ENCODE data around the gene MAX. TPM values are rescaled to one million over a fixed set of nuclear protein-coding genes. Genes with fewer than 3 reads are reported as not detected.

MAX gene
- total RNA-seq, 1 donor from 2014 or later = 122 TPM

DNA sequence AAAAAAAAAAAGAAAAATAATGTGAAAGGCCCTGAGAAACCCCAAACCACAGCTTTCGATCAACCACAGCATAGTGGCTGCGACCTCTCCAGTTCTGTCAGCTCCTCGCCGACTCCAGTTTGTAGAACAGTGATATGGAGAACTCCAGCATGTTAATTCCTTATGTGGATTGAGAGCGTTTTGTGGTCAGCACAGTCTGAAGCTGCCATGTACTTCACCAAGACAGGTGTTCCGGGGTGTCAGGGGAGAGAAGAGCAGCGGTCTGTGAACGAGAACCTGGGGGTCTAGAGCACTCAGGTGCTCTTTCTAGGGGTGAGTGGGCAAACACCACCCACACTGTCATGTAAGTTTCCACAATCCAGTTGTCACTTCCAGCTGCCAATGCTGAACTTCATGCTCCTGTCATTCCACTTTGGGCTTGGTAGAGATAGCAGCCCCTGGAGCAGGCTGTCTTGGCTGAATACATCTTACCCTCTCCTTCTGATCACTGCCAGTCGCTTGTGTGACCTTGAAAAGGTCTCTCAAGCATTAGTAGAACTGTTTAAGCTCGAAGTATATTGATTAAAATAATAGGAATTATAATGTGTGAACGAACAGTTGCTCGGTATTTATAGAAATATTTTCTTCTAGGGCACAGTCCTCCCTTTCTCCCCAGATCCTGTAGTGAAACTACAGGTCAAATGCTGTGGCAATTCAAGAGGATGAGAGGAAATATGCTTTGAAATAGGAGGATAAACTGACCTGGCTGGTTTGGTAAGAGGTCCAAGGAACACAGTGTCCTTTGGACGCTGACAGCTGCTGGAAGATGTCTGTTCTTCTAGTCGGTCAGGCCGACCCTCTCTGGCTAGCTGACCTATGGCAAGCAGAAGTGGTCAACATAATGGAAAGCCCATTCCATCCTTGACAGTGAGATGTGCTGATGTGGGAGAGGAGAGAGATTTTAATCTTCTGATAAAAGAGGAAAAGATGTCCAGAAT, 15.7 kb upstream of the MAX start:
- H3K36me3 Mint-ChIP-seq (ENCODE audit: low read depth) = peaks cover 1% of the 10 kb centered on the region
- H3K4me3 Mint-ChIP-seq = no peak overlapping the region
- H3K4me1 Mint-ChIP-seq = peaks cover 2% of the 10 kb centered on the region
- intact Hi-C loops (cut with micrococcal nuclease) = no loop called here
- peaks cover 10% of the 10 kb centered on the region for H3K27me3 Mint-ChIP-seq
- H3K9me3 Mint-ChIP-seq = no peaks in the 10 kb centered on the region
- no peak for DNase-seq
- H3K27ac Mint-ChIP-seq = no peak overlapping the region

DNA sequence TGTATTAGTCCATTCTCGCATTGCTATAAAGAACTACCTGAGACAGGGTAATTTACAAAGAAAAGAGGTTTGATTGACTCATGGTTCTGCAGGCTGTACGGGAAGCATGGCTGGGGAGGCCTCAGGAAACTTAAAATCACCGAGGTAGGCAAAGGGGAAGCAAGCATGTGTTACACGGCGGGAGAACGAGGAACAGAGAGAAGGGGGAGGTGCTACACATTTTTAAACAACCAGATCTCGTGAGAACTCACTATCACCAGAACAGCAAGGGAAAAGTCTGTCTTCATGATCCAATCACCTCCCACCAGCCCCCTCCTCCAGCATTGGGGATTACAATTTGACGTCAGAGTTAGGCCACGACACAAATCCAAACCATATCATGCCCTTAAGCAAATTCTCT, 13.3 kb upstream of the MAX start:
- H3K9me3 Mint-ChIP-seq = no peaks in the 10 kb centered on the region
- H3K27me3 Mint-ChIP-seq = peaks cover 6% of the 10 kb centered on the region
- H3K4me1 Mint-ChIP-seq = peaks cover 2% of the 10 kb centered on the region
- no peak for DNase-seq
- H3K27ac Mint-ChIP-seq = no peak overlapping the region
- no peak overlapping the region for H3K4me3 Mint-ChIP-seq
- intact Hi-C loops (cut with micrococcal nuclease) = no loop called here
- H3K36me3 Mint-ChIP-seq (ENCODE audit: low read depth) = no peaks in the 10 kb centered on the region

DNA sequence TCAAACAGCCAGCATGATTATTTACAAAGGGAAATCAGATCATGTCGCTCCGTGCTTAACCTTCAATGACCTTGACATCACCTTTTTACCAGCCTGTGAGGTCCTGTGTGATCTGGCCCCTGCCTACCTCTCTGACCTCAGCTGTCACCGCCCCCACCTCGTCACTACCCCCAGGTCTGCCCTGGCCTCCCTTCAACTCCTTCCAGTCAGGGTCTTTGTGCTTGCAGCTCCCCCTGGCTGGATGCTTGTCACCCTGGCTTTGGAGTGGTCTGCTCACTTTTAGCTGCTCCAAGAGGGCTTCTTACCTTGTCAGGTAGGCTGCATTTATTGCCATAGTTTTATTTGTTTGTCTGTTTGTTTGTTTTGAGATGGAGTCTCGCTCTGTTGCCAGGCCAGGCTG, 8.2 kb upstream of the MAX start:
- intact Hi-C loops (cut with micrococcal nuclease) = no loop called here
- no peaks in the 10 kb centered on the region for H3K4me1 Mint-ChIP-seq
- peaks cover 3% of the 10 kb centered on the region for H3K27me3 Mint-ChIP-seq
- no peak overlapping the region for H3K27ac Mint-ChIP-seq
- no peak for DNase-seq
- no peak overlapping the region for H3K4me3 Mint-ChIP-seq
- H3K36me3 Mint-ChIP-seq (ENCODE audit: low read depth) = no peaks in the 10 kb centered on the region
- no peaks in the 10 kb centered on the region for H3K9me3 Mint-ChIP-seq

DNA sequence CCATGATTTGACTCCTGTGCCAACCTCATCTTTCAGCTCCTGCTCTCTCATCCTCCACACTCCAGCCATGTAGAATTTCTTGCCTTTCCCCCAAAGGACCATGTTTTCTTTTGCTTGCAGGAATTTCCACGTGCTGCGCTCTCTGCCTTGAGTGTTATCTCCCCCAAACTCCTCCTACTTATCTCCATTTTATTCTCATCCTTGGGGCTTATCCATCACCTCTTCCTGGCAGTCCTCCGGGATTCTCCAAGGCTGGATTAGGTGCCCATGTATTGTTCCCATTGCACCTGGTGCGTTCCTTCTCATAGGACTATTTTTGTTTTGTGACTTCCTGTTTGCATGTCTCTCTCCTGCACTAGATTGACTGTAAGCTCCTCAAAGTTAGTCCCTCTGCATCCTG, 7.0 kb upstream of the MAX start:
- Mint-ChIP-seq H3K27ac (no peak overlapping the region), H3K36me3 (ENCODE audit: low read depth) (no peaks in the 10 kb centered on the region)

DNA sequence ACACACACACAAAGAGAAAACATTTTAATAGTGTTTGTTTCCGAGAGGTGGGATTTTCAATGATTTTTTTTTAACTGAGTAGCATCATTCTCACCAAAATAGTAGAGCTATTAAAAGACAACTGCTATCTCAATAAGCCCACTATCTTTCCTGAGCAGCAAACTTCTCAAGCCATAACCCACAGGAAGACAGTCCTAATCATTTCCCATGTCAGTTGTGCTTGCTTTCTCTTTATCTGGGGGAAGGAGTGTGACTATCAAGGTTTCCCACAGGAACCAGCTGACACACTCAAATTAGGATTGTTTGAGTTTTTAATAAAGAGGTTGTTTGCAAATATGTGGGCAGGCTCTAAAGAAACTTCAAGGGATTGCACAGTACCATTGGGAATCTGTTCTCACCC, 4.9 kb upstream of the MAX start:
- intact Hi-C loops (cut with micrococcal nuclease) = no loop called here
- Mint-ChIP-seq H3K4me3 (no peak overlapping the region), H3K4me1 (peaks cover 6% of the 10 kb centered on the region), H3K9me3 (no peaks in the 10 kb centered on the region), H3K27me3 (peaks cover 7% of the 10 kb centered on the region), H3K36me3 (ENCODE audit: low read depth) (peaks cover 2% of the 10 kb centered on the region), H3K27ac (no peak overlapping the region)
- no peak for DNase-seq

More for the DNA sequence above, 7.0 kb upstream of the MAX start:
- Mint-ChIP-seq H3K27me3 (peaks cover 5% of the 10 kb centered on the region), H3K4me1 (no peaks in the 10 kb centered on the region), H3K4me3 (no peak overlapping the region), H3K9me3 (no peaks in the 10 kb centered on the region)
- intact Hi-C loops (cut with micrococcal nuclease) = no loop called here
- no peak for DNase-seq

DNA sequence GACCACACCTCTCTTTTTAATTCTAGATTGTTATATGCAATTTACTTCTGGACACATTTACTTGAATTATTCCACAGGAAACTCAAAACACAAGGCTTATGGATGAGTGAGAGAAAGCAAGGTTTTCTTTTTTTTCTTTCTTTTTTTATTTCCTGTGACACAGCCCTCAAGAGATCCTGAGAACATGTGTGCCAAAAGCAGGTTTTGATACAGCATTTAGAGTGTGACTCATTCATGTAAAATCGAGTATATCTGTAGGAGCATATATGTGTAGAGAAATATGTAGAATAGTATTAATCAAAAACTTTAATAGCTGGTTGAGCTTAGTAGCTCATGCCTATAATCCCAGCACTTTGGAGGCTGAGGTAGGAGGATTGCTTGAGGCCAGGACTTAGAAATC, 4.4 kb upstream of the MAX start:
- no peaks in the 10 kb centered on the region for H3K9me3 Mint-ChIP-seq
- no peak overlapping the region for H3K4me3 Mint-ChIP-seq
- DNase-seq = no peak
- peaks cover 3% of the 10 kb centered on the region for H3K36me3 Mint-ChIP-seq (ENCODE audit: low read depth)
- intact Hi-C loops (cut with micrococcal nuclease) = no loop called here
- H3K27me3 Mint-ChIP-seq = peaks cover 7% of the 10 kb centered on the region
- H3K27ac Mint-ChIP-seq = no peak overlapping the region
- H3K4me1 Mint-ChIP-seq = peaks cover 7% of the 10 kb centered on the region

DNA sequence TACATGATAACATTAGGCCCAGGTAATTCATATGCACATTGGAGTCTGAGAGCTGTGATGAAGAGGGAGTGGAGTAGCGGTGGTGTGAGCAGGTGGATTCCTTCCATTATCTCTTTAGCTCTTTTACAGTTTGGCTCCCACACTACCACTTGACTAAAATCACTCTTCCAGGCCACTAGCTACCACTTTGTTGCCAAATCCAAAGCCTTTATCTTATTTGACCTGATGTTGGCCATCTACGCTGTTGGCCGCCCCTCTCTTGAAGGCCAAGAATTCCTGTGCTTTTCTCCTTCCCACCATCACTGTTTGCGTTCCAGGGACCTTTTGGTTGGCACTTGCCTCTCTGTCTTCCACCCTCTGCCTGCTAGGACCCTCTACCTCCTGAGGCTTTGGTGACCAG, 4.0 kb upstream of the MAX start:
- no peak for DNase-seq
- Mint-ChIP-seq H3K4me1 (peaks cover 7% of the 10 kb centered on the region), H3K27me3 (peaks cover 7% of the 10 kb centered on the region), H3K9me3 (no peaks in the 10 kb centered on the region), H3K4me3 (no peak overlapping the region), H3K36me3 (ENCODE audit: low read depth) (peaks cover 4% of the 10 kb centered on the region), H3K27ac (no peak overlapping the region)
- intact Hi-C loops (cut with micrococcal nuclease) = no loop called here

DNA sequence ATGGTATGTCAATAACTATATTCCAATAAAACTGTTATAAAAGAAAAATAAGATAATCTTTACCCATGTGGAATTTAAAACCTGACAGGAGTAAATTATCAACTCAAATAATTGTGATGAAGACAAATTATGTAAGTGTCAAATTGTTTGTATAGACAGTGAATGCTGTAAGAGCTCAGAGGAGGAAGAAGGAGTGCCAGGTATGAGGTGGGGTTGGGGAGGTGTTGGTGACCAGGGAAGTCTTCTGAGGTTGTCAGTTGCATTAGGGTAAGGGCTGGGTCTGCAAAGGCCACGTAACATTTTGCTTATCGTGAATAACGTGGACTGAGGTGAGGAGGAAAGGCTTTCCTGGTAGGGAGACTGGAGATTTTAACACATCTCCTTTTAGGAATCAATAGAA, 2.5 kb upstream of the MAX start:
- no peaks in the 10 kb centered on the region for H3K9me3 Mint-ChIP-seq
- peaks cover 7% of the 10 kb centered on the region for H3K27me3 Mint-ChIP-seq
- no peak overlapping the region for H3K4me3 Mint-ChIP-seq
- H3K36me3 Mint-ChIP-seq (ENCODE audit: low read depth) = peaks cover 13% of the 10 kb centered on the region
- H3K4me1 Mint-ChIP-seq = peaks cover 20% of the 10 kb centered on the region
- no peak overlapping the region for H3K27ac Mint-ChIP-seq
- intact Hi-C loops (cut with micrococcal nuclease) = loop anchor here (5.0 kb wide), 2 partner anchors 102 to 103 kb away; no protein-coding TSS in a partner anchor
- no peak for DNase-seq

DNA sequence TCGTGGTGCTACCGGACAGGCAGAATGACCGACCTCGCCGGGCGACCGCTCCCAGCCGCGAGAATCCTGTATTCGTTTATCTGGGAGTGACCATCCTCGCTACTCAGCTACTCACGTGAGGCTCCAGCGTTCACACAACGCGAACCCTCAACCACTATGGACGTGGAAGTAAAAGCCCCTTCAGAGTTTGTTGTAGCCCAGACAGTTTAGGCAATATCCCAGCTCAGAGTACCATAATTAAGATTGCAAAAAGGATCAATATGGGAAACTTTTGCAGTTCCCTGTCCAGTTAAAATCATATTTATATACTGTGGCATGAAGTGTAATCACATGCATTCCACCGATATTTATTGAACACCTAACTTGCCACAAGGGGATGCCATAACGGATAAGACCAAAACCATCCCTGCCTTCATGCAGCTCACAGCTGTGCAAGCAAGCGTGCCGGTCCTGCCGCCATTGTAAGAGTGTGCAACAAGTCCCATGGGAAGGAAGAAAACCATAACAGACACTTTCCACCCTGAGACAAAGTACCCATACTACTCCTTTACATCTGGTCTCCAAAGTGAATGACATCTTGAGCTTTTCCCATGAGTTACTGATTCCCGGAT, 938 bp upstream of the MAX start:
- H3K9me3 Mint-ChIP-seq = no peaks in the 10 kb centered on the region
- peaks cover 18% of the 10 kb centered on the region for H3K36me3 Mint-ChIP-seq (ENCODE audit: low read depth)
- peak; percentile 68 for DNase-seq
- H3K4me3 Mint-ChIP-seq = peak overlapping the region; percentile 91
- intact Hi-C loops (cut with micrococcal nuclease) = loop anchor here (2.0 to 5.0 kb wide), 3 partner anchors 101 to 310 kb away; partner anchors contain the start of gene FUT8
- H3K27ac Mint-ChIP-seq = peak overlapping the region; percentile 94
- H3K4me1 Mint-ChIP-seq = peaks cover 31% of the 10 kb centered on the region
- peaks cover 7% of the 10 kb centered on the region for H3K27me3 Mint-ChIP-seq

DNA sequence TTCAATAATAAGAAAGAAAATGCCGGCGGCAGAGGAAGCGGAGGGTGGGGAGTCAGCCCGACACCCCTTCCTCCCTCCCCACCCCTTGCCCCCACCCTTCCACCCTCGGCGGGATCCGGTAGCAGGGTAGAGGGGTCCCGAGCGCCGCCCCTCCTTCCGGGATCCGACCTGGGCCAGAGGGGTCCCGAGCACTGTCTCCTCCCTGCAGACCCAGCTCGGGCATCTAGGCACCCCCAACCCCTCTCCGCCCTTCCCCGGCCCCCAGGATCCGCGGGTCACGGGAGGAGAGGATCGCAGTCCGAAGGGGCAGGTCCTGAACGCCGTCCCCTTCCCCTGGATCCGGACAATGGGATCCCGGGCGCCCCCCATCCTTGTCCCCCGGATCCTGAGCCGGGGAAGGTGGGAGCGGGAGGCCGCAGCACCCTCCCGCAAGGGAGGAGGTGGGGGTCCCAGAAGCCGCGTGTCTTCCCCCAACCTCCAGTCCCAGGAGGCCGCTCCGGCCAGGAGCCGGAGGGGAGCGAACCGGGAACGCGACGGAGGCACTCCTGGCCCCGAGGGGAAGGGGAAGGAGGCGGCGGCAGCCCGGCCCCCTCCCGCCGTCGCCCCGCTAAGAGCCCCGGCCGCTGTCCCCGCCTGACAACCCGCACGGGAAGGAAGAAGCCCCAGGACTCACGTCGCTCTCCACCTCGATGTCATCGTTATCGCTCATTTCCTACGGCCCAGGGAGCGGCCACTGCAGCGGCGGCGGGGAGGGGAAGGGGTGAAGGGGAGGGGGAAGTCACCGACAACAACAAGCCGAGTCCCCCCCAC, 481 bp downstream of the MAX start:
- Mint-ChIP-seq H3K36me3 (ENCODE audit: low read depth) (peaks cover 27% of the 10 kb centered on the region), H3K4me3 (peak overlapping the region; percentile 91), H3K9me3 (no peaks in the 10 kb centered on the region), H3K27ac (peak overlapping the region; percentile 94), H3K4me1 (peaks cover 42% of the 10 kb centered on the region), H3K27me3 (peaks cover 7% of the 10 kb centered on the region)
- intact Hi-C loops (cut with micrococcal nuclease) = loop anchor here (1.0 to 5.0 kb wide), 5 partner anchors 100 to 311 kb away; partner anchors contain the start of genes CHURC1, FNTB and FUT8
- peak; percentile 81 for DNase-seq

DNA sequence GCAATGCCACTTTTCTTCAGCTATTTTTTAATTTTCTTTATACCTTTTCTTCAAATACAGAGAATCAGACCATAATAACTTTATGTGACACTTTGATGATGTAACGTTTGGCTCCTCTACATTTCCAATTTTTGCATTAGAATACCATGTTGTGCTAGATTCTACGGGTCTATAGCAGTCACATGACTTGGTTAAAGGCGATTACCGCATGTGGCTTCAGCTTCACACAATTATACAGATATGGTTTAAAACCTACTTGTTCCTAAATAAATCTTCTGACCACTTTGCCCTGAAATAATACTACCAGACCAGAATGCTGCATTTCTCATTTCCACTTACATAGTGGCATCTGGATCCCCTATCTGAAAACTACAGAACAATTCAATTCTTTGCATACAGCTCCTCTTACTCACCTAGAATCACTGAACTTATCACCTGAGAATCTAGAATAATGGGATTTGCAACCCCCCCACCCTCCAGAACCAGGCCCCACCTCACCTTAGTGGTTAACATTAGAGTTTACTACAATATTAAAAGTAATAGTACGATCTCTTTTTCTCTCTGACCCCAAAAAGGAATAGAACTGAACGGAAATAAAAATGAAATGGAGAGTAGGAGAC, 1.3 kb downstream of the MAX start:
- H3K36me3 Mint-ChIP-seq (ENCODE audit: low read depth) = peaks cover 34% of the 10 kb centered on the region
- peak overlapping the region; percentile 87 for H3K27ac Mint-ChIP-seq
- peaks cover 7% of the 10 kb centered on the region for H3K27me3 Mint-ChIP-seq
- H3K4me3 Mint-ChIP-seq = peak overlapping the region; percentile 91
- intact Hi-C loops (cut with micrococcal nuclease) = loop anchor here (5.0 kb wide), 2 partner anchors 99 to 106 kb away; no protein-coding TSS in a partner anchor
- no peaks in the 10 kb centered on the region for H3K9me3 Mint-ChIP-seq
- H3K4me1 Mint-ChIP-seq = peaks cover 50% of the 10 kb centered on the region
- DNase-seq = peak; percentile 68

DNA sequence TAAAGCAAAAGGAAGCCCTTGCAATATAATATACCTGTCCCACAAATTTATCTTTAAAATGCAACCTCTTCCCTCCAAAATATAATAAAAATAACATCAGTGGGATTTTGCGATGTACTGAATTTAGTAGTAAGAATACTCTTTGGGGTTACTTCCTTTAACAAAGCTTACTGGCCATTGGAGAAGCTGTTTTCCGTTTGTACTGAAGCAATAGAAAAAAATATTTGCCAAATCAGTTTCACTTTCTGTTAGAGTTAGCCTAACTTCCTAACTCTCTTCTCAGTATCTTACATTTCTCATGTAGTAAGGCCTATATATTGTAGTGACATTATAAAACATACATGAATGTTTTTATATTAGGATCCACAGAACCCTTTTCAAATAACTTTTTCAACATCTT, 3.7 kb downstream of the MAX start:
- H3K36me3 Mint-ChIP-seq (ENCODE audit: low read depth) = peaks cover 56% of the 10 kb centered on the region
- peaks cover 70% of the 10 kb centered on the region for H3K4me1 Mint-ChIP-seq
- peak; percentile 66 for DNase-seq
- peak overlapping the region; percentile 83 for H3K27ac Mint-ChIP-seq
- H3K27me3 Mint-ChIP-seq = no peaks in the 10 kb centered on the region
- H3K4me3 Mint-ChIP-seq = peak overlapping the region; percentile 84
- intact Hi-C loops (cut with micrococcal nuclease) = loop anchor here (1.0 kb wide), 1 partner anchor 184 kb away; the partner anchor contains the start of gene CHURC1
- H3K9me3 Mint-ChIP-seq = no peaks in the 10 kb centered on the region
